Suprapubic skin (tissue), 4 donors: ENCODE results near the gene ARFGAP3. TPM values are rescaled to one million over a fixed set of nuclear protein-coding genes. Genes with fewer than 3 reads are reported as not detected.

Source experiments
- DNase-seq, 2 donors: peaks; one replicate each; pipeline ENCODE4 v3.0.0-alpha.2; 2019; ENCODE audit warnings: low spot score in 2 of 2
- H3K27ac ChIP-seq: fragments of 200-600 bp; sonication (generic); one replicate; pipeline ENCODE4 v1.5.1; 2019
- H3K27me3 ChIP-seq: fragments of 200-600 bp; sonication (generic); one replicate; pipeline ENCODE4 v1.5.1; 2019
- H3K36me3 ChIP-seq: fragments of 200-600 bp; sonication (generic); one replicate; pipeline ENCODE4 v1.5.1; 2019
- H3K4me1 ChIP-seq: fragments of 200-600 bp; sonication (generic); one replicate; pipeline ENCODE4 v1.5.1; 2019
- H3K4me3 ChIP-seq: fragments of 200-600 bp; sonication (generic); one replicate; pipeline ENCODE4 v1.5.1; 2019; ENCODE audit warnings: mild to moderate bottlenecking
- H3K9me3 ChIP-seq: fragments of 200-600 bp; sonication (generic); one replicate; pipeline ENCODE4 v1.5.1; 2019
- EP300 ChIP-seq: sonication (generic); formaldehyde crosslinking; IDR thresholded peaks from one replicate; pipeline ENCODE4 v1.6.1; 2017; ENCODE audit warnings: antibody characterized with exemption
- POLR2A ChIP-seq, 2 donors: fragments of 450-650 bp; IDR thresholded peaks; one replicate each; pipeline ENCODE4 v1.6.1; 2017; ENCODE audit warnings: antibody characterized with exemption in 2 of 2, mild to moderate bottlenecking in 2 of 2, moderate library complexity in 2 of 2
- POLR2AphosphoS5 ChIP-seq, 3 donors: sonication (generic); formaldehyde crosslinking; IDR thresholded peaks; one replicate each; pipeline ENCODE4 v1.6.1; 2017; ENCODE audit warnings: antibody characterized with exemption in 3 of 3
- WGBS: methylation state at CpG from one replicate; pipeline ENCODE4 v1.1.5; 2018; 5-methylcytosine and 5-hydroxymethylcytosine counted together
- total RNA-seq, 4 donors: library from RNA; depleted of rRNA; stranded (reverse); fragments of >200 nt; gene quantifications; one replicate each; pipeline ENCODE4 v1.1.0, GENCODE V29; 2016
- TF ChIP-seq, protein P1 (sequence below), 2 donors: fragments of 200-600 bp in 1 of 2; fragments of 450-650 bp in 1 of 2; sonication (generic) in 1 of 2; IDR thresholded peaks; one replicate each; pipeline ENCODE4 v1.5.1; 2016 to 2019; ENCODE audit warnings: antibody characterized with exemption in 2 of 2, mild to moderate bottlenecking in 1 of 2, moderate library complexity in 1 of 2

Gene ARFGAP3
- total RNA-seq, 4 donors from 2014 or later = 26.7 to 33.3 (median 31.8) TPM

DNA sequence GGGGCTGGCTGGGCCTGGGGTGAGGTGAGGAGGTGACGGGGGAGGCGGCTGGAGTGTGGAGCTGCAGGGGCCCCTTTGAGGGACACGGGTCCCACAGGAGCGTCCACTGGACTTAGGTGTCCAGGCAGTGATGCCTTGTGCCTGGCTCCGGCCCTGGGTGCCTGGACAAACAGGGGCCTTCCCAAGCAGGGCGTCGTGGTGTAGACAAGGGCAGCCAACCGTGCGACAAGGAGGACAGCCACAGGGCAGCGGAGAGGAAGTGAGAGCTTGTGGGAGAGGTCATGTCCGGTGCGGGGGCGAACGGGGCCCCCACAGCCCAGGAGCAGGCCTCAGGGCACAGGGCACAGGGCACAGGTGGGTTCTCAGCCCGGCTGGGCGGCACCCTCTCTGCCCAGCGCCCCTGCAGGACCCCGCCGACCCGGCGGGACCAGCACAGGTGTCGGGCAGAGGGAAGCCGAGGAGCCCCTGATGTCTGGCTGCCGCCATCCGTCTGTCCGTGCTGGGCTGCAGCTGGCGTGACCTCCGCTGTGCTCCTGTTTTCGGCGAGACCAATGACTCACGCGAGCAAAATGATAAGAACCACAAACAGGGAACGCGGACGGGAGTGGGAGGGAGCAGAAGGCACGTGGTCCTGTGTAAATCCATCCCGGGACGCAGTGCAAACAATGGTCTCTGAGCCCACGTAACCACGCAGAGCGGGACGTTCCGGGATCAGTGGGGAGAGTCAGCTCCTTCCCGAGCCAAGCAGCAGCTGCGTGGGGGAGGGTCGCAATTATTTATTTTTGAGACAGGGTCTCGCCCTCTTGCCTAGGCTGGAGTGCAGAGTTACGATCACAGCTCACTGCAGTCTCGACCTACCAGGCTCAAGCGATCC, 87.3 kb downstream of the ARFGAP3 start:
- TF ChIP-seq, protein P1, sequence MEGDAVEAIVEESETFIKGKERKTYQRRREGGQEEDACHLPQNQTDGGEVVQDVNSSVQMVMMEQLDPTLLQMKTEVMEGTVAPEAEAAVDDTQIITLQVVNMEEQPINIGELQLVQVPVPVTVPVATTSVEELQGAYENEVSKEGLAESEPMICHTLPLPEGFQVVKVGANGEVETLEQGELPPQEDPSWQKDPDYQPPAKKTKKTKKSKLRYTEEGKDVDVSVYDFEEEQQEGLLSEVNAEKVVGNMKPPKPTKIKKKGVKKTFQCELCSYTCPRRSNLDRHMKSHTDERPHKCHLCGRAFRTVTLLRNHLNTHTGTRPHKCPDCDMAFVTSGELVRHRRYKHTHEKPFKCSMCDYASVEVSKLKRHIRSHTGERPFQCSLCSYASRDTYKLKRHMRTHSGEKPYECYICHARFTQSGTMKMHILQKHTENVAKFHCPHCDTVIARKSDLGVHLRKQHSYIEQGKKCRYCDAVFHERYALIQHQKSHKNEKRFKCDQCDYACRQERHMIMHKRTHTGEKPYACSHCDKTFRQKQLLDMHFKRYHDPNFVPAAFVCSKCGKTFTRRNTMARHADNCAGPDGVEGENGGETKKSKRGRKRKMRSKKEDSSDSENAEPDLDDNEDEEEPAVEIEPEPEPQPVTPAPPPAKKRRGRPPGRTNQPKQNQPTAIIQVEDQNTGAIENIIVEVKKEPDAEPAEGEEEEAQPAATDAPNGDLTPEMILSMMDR (IDR thresholded peaks at IDR 0.05) = no peak
- TF ChIP-seq POLR2A (IDR thresholded peaks at IDR 0.05) (no peak), POLR2AphosphoS5 (IDR thresholded peaks at IDR 0.05) (no peak), EP300 (no peak)
- H3K4me1 ChIP-seq = peaks cover 13% of the 10 kb centered on the region
- 53% methylated on average over 43 of the region's 50 CpGs for WGBS

DNA sequence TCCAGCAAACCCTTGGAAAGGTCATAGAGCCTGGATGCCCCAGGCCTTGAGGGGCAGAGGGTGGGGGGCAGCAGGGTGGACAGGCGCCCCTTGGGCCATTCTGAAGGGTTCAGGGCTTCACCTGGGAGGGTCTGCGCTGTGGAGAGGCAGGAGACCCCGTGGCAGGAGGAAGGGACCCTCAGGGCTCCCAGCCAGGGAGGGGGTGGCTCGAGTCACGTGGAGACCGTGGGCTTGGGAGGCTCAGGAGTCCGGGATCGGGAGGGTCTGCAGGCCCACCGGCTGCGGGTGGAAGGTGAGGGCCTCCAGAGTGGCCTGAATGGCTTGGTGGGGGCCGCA, 87.9 kb downstream of the ARFGAP3 start:
- H3K36me3 ChIP-seq = no peaks in the 10 kb centered on the region
- TF ChIP-seq, protein P1 (IDR thresholded peaks at IDR 0.05) = no peak
- TF ChIP-seq POLR2AphosphoS5 (IDR thresholded peaks at IDR 0.05) (no peak), POLR2A (IDR thresholded peaks at IDR 0.05) (no peak)
- WGBS = 100% methylated on average over 1 of the region's 11 CpGs
- H3K9me3 ChIP-seq = no peaks in the 10 kb centered on the region
- no peak overlapping the region for H3K27ac ChIP-seq
- no peaks in the 10 kb centered on the region for H3K27me3 ChIP-seq
- peaks cover 13% of the 10 kb centered on the region for H3K4me1 ChIP-seq
- no peak for DNase-seq
- no peak overlapping the region for H3K4me3 ChIP-seq

More for the DNA sequence above, 87.3 kb downstream of the ARFGAP3 start:
- H3K4me3 ChIP-seq = no peak overlapping the region
- DNase-seq = no peak
- no peaks in the 10 kb centered on the region for H3K27me3 ChIP-seq
- H3K36me3 ChIP-seq = no peaks in the 10 kb centered on the region
- H3K27ac ChIP-seq = no peak overlapping the region
- no peaks in the 10 kb centered on the region for H3K9me3 ChIP-seq

DNA sequence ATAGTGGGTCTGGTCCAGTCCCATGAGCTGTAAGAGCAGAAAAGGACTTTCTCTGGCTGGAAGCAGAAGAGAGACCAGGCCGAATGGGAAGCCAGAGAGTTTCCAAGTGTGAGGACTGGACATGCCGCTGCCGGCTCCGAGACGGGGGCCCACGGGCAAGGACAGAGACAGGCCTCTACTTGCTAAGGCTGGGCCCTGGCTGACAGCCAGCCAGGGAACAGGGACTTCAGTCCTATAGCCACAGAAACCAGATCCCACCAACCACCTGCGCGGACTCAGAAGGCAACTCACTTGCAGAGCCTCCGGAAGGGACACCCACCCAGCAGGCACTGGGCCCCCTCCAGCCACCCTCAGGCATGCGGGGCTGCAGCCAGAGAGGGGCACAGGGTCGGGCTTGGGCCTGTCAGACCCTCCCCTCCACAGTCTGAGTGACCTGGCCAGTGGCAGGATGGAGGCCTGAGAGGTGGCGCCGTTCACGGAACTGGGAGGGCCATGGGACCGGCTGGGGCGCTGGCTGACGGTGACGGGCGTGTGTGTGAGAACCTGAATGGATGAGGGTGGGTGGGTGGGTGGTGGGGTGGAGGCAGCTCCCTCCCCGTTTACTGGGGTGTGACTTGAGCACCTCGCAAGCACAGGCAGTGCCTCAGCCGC, 88.6 kb downstream of the ARFGAP3 start:
- 49% methylated on average over 7 of the region's 22 CpGs for WGBS
- Histone ChIP-seq H3K4me1 (peaks cover 13% of the 10 kb centered on the region), H3K27me3 (no peaks in the 10 kb centered on the region), H3K4me3 (no peak overlapping the region), H3K27ac (no peak overlapping the region), H3K36me3 (no peaks in the 10 kb centered on the region), H3K9me3 (no peaks in the 10 kb centered on the region)
- no peak for DNase-seq
- TF ChIP-seq POLR2AphosphoS5 (IDR thresholded peaks at IDR 0.05) = no peak
- TF ChIP-seq EP300 = no peak
- TF ChIP-seq, protein P1 (IDR thresholded peaks at IDR 0.05) = no peak
- no peak for TF ChIP-seq POLR2A (IDR thresholded peaks at IDR 0.05)

DNA sequence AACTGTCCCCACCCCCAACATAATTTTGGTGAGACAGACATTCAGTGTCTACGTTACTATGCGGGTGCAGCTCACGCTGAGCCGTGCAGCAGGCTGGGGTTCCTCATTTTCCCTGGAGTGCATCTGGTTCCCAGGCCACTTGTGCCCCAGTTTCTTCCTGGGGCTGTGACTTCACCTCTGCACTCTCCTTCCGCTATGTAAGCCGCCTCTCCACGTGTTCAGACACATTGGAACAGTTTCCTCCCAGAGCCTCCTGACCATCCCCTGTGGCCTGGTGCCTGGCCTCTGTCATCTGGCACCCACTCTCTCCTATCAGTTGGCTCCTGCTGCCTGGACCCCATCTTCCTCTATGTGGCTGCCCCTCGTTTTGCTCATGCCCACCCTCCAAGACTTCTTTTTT, 90.2 kb downstream of the ARFGAP3 start:
- 68% methylated on average over 8 of the region's 8 CpGs for WGBS
- no peak for TF ChIP-seq POLR2A (IDR thresholded peaks at IDR 0.05)
- TF ChIP-seq POLR2AphosphoS5 (IDR thresholded peaks at IDR 0.05) = no peak
- TF ChIP-seq, protein P1 (IDR thresholded peaks at IDR 0.05) = no peak
- TF ChIP-seq EP300 = no peak
- H3K9me3 ChIP-seq = no peaks in the 10 kb centered on the region

DNA sequence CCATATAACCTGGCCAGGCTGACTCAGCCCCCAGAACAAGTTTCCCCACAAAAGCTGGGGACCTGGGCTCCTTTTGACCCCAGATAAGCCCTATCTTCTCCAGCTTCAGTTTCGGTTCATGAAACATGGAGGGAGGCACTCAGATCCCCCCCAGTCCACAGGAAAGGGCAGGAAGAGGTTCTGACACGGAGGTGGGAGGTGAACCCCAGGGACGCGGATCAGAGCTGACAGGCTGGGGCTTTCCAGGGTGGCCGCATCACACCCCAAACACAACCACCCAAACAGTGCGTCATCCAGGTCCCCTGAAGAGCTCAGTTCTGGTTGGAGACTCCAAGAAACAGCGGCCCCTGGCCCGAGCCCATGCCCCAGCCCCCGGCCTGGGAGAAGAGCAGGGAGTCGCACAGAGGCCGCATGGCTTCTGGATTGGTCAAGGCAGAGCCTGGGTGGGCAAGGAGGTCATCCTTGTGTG, 92.1 kb downstream of the ARFGAP3 start:
- Histone ChIP-seq H3K27ac (no peak overlapping the region), H3K4me1 (peaks cover 11% of the 10 kb centered on the region), H3K4me3 (no peak overlapping the region), H3K27me3 (no peaks in the 10 kb centered on the region), H3K36me3 (no peaks in the 10 kb centered on the region), H3K9me3 (no peaks in the 10 kb centered on the region)
- 64% methylated on average over 6 of the region's 11 CpGs for WGBS
- TF ChIP-seq POLR2AphosphoS5 (IDR thresholded peaks at IDR 0.05) (no peak), EP300 (no peak), POLR2A (IDR thresholded peaks at IDR 0.05) (no peak)
- TF ChIP-seq, protein P1 (IDR thresholded peaks at IDR 0.05) = no peak
- DNase-seq = no peak

More for the DNA sequence above, 90.2 kb downstream of the ARFGAP3 start:
- no peak for DNase-seq
- no peak overlapping the region for H3K27ac ChIP-seq
- H3K36me3 ChIP-seq = no peaks in the 10 kb centered on the region
- no peak overlapping the region for H3K4me3 ChIP-seq
- H3K27me3 ChIP-seq = no peaks in the 10 kb centered on the region
- peaks cover 13% of the 10 kb centered on the region for H3K4me1 ChIP-seq
